B cell (primary cell): ENCODE measurements around the gene C6orf89.

Source experiments
- EZH2 ChIP-seq: IDR thresholded peaks from 2 replicates; pipeline ENCODE4 v1.6.1; 2012; ENCODE audit warnings: borderline replicate concordance, low read depth, mild to moderate bottlenecking, moderate library complexity, low read length; ENCODE audit not compliant: insufficient read depth, poor library complexity, severe bottlenecking
- TF ChIP-seq, protein P1 (sequence below): fragments of 200-600 bp; IDR thresholded peaks from one replicate; pipeline ENCODE4 v1.8.0; 2022; ENCODE audit warnings: antibody characterized with exemption, mild to moderate bottlenecking

DNA sequence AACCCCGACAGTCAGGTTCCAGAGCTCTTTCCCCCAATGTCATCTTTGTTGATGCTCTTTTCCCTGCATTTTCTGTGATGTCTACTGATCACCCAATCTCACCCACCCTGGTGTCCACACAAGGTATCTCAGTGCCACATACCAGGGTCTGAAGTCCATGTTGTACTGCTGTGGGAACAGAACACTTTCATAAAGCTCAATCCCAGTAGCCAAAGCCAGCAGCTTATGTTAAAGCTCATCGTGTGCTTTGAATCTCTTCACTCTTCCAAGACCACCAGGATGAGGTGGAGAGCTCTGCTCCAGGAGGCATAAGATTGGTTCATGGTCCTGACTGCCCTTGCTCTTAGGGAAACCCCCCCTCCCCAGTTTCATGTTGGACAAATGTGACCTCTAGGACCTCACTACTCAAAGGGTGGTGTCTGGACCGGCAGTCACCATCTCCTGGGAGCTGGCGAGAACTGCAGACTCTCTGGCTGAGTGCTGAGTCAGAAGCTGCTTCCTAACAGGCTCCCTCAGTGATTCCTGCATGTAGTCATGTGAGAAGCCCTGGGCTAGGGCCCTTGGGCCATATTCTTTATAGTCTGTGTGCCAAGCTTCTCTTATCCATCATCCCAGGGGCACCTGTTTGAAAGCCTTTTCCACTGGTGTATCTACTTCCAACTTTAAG is 33.1 kb upstream of the C6orf89 start:
- TF ChIP-seq, protein P1, sequence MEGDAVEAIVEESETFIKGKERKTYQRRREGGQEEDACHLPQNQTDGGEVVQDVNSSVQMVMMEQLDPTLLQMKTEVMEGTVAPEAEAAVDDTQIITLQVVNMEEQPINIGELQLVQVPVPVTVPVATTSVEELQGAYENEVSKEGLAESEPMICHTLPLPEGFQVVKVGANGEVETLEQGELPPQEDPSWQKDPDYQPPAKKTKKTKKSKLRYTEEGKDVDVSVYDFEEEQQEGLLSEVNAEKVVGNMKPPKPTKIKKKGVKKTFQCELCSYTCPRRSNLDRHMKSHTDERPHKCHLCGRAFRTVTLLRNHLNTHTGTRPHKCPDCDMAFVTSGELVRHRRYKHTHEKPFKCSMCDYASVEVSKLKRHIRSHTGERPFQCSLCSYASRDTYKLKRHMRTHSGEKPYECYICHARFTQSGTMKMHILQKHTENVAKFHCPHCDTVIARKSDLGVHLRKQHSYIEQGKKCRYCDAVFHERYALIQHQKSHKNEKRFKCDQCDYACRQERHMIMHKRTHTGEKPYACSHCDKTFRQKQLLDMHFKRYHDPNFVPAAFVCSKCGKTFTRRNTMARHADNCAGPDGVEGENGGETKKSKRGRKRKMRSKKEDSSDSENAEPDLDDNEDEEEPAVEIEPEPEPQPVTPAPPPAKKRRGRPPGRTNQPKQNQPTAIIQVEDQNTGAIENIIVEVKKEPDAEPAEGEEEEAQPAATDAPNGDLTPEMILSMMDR: no peak
- TF ChIP-seq EZH2: no peak
